NCI-H2196 (cell line): Measurements from ENCODE around the gene ZNF10.

Experiments used
- DNase-seq: peaks from one replicate; lab custom pipeline; 2025; ENCODE audit not compliant: unreplicated experiment; lab: John Stamatoyannopoulos, UW

Gene ZNF10

GRCh38 chr12:133130038-133130807, at the start of gene ZNF10, which contains the start of gene ZNF891:
Gene ZNF10 (plus strand): TSS chr12:133130627. CDS start chr12:133144493, 13,866 bp downstream.
Gene ZNF891 (minus strand): TSS chr12:133130274. CDS start chr12:133121918, 8,356 bp downstream.
- peak; percentile 96 for DNase-seq

GRCh38 chr12:133081159-133081780, 49.2 kb upstream of the ZNF10 start:
- DNase-seq = no peak

GRCh38 chr12:133083345-133083744, 47.1 kb upstream of the ZNF10 start:
- DNase-seq = no peak

GRCh38 chr12:133105620-133106019, 24.8 kb upstream of the ZNF10 start:
- no peak for DNase-seq

- no peak for DNase-seq
Measured at GRCh38 chr12:133106253-133106652, 24.2 kb upstream of the ZNF10 start.

GRCh38 chr12:133107121-133107520, 23.3 kb upstream of the ZNF10 start:
- no peak for DNase-seq

GRCh38 chr12:133108150-133108549, 22.3 kb upstream of the ZNF10 start:
- no peak for DNase-seq

GRCh38 chr12:133120385-133121191, 9.8 kb upstream of the ZNF10 start:
- no peak for DNase-seq

- no peak for DNase-seq
Measured at GRCh38 chr12:133124674-133125073, 5.8 kb upstream of the ZNF10 start.

- DNase-seq = no peak
Measured at GRCh38 chr12:133129368-133130037, 924 bp upstream of the ZNF10 start.

GRCh38 chr12:133130808-133131128, 341 bp downstream of the ZNF10 start:
- peak; percentile 42 for DNase-seq

GRCh38 chr12:133135747-133136146, 5.3 kb downstream of the ZNF10 start:
- DNase-seq = no peak

GRCh38 chr12:133145981-133146380, 15.6 kb downstream of the ZNF10 start:
- DNase-seq = no peak

GRCh38 chr12:133156125-133156690, 25.8 kb downstream of the ZNF10 start:
- no peak for DNase-seq

GRCh38 chr12:133165776-133166175, 35.3 kb downstream of the ZNF10 start:
- no peak for DNase-seq

GRCh38 chr12:133172491-133172890, 42.1 kb downstream of the ZNF10 start:
- DNase-seq = no peak

- DNase-seq = no peak
Measured at GRCh38 chr12:133174901-133175300, 44.5 kb downstream of the ZNF10 start.

- DNase-seq = no peak
Measured at GRCh38 chr12:133180669-133181068, 50.2 kb downstream of the ZNF10 start.

GRCh38 chr12:133181238-133181959, 51.0 kb downstream of the ZNF10 start, which contains the start of gene ZNF268:
Gene ZNF268 (plus strand): TSS chr12:133181495. CDS start chr12:133181998, 503 bp downstream.
- DNase-seq = peak; percentile 97

GRCh38 chr12:133190176-133190575, 59.7 kb downstream of the ZNF10 start:
- DNase-seq = no peak
